ENCODE measurements around the gene BABAM2. TPM values are rescaled to one million over a fixed set of nuclear protein-coding genes. Genes with fewer than 3 reads are reported as not detected.

BABAM2 gene
- total and polyA plus RNA-seq, 9 of the 15 experiments (the other 6 are each of a cell fraction or from before 2014, with no cell fraction given) = 10.9 to 37.4 (median 25.6) TPM

GRCh38 chr2:28342081-28342967 lies 451.8 kb downstream of the BABAM2 start (continued):
- TF ChIP-seq REST (IDR thresholded peaks at IDR 0.05; ENCODE audit: borderline replicate concordance) = no peak
- no peak for TF ChIP-seq REST (CRISPR knock-in tag; IDR thresholded peaks at IDR 0.05; ENCODE audit: low read depth)
- no peak for TF ChIP-seq HDAC1 (IDR thresholded peaks at IDR 0.05)
- peak; percentile 88 for TF ChIP-seq MAFK (IDR thresholded peaks at IDR 0.05; ENCODE audit: low read length)
- TF ChIP-seq MAFF (IDR thresholded peaks at IDR 0.05; ENCODE audit: low read length) = peak; percentile 92
- TF ChIP-seq SAP30 (IDR thresholded peaks at IDR 0.05; ENCODE audit: borderline replicate concordance, insufficient read depth, low read depth, low read length, poor library complexity, severe bottlenecking) = no peak
- TF ChIP-seq TAF1 (IDR thresholded peaks at IDR 0.05; ENCODE audit: control insufficient read depth, extremely low read depth, insufficient read depth, low read length, severe bottlenecking) = no peak
- peak; percentile 61; the same call in 1 of the 2 replicates for TF ChIP-seq SMARCA4 (IDR thresholded peaks at IDR 0.05)
- TF ChIP-seq SMARCE1 (IDR thresholded peaks at IDR 0.05) = 0 out of 2 replicates have a peak, but pooled peaks have one; percentile 40
- no peak for TF ChIP-seq SRF (CRISPR knock-in tag; IDR thresholded peaks at IDR 0.05)
- TF ChIP-seq GTF2A2 (tag; IDR thresholded peaks at IDR 0.05) = no peak
- no peak for TF ChIP-seq RHOXF2B (CRISPR knock-in tag; conservative IDR thresholded peaks at IDR 0.05)
- TF ChIP-seq C11orf30 (IDR thresholded peaks at IDR 0.05; ENCODE audit: low read depth) = peak; percentile 95
- no peak for TF ChIP-seq MYC (IDR thresholded peaks at IDR 0.05; ENCODE audit: low read depth, low read length)
- TF ChIP-seq MYC (CRISPR knock-in tag; IDR thresholded peaks at IDR 0.05; ENCODE audit: borderline replicate concordance, low read depth) = no peak
- TF ChIP-seq GABPA (tag; conservative IDR thresholded peaks at IDR 0.05; ENCODE audit: low read depth) = no peak
- no peak for TF ChIP-seq SREBF1 (IDR thresholded peaks at IDR 0.05; ENCODE audit: borderline replicate concordance, low read depth, low read length)
- TF ChIP-seq TBP (optimal IDR thresholded peaks at IDR 0.05; ENCODE audit: low read depth, low read length) = no peak
- TF ChIP-seq SMARCB1 (IDR thresholded peaks at IDR 0.05; ENCODE audit: insufficient read length, low read depth) = no peak
- TF ChIP-seq GTF2E2 (tag; IDR thresholded peaks at IDR 0.05) = no peak
- TF ChIP-seq TAL1 (IDR thresholded peaks at IDR 0.05) = no peak
- TF ChIP-seq NFE2L1 (tag; IDR thresholded peaks at IDR 0.05; ENCODE audit: borderline replicate concordance, low read depth) = peak; percentile 78
